Measurements from ENCODE around the gene DHRS2.

DNA sequence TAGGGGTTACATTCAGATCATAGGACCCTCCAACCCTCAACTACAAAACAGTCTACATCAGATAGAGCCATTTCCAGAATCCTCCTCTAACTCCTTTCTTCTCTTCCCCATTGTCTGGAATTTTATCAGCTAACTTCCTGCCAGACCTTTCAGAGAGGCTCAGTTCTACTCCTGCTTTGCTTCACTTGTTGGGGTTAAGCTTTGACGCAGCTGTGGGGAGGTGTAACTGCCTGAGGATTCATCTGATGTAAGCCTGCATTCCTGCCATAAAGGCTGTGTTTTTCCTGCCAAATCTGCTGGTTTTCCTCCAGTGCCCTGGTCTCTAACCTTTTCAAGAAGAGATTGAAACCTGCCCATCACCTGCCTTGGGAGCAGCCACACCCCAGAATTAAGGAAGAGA, 16.9 kb downstream of the DHRS2 start:
- TF ChIP-seq EZH2 (IDR thresholded peaks at IDR 0.05; ENCODE audit: insufficient read depth, poor library complexity, severe bottlenecking) = no peak
- no peak for TF ChIP-seq EZH2phosphoT487 (IDR thresholded peaks at IDR 0.05; ENCODE audit: insufficient read depth, low read depth)

All from GM23248 (cell line).